Anterior cingulate cortex (tissue), 58 donors: ENCODE measurements around the gene SND1.

Source experiments
- DNase-seq, 58 donors: peaks; one replicate each; lab custom pipeline; 2025; lab: John Stamatoyannopoulos, UW

Gene SND1

GRCh38 chr7:128136215-128136597 lies 484.2 kb downstream of the SND1 start:
- DNase-seq: no peak

DNA sequence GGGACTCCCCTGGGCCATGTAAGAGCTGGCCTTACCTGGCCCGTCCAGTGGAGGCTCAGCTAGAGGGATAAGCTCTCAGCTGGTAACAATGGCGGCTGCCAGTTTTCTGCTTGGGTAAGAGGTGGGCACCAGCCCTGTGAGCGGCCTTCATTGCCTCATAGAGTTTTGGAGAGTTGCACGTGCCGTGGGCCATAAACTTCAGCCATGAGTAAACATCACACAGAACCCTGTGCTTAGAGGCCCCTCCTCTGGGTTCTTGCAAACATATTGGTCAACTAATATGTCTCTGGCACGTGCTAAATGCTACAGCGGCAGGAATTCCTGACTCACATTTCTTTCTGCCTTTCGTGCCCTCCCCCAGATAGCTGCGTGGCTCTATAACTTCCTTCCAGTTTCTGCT lies 485.2 kb downstream of the SND1 start:
- DNase-seq: no peak

DNA sequence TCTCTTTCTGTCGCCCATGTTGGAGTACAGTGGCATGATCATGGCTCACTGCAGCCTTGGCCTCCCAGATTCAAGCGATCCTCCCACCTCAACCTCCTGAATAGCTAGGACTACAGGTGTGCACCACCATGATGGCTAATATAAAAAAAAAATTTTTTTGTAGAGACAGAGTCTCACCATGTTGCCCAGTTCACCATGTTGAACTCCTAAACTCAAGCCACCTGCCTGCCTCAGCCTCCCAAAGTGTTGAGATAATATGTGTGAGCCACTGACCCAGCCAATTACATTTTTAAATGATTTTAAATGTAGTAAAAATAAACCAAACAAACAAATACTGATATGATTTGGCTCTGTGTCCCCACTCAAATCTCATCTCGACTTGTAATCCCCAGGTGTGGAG lies 487.4 kb downstream of the SND1 start:
- DNase-seq: no peak

- DNase-seq: no peak
Observed at GRCh38 chr7:128141683-128142195, 489.7 kb downstream of the SND1 start.
